ENCODE data around the gene ANAPC15. TPM values are rescaled to one million over a fixed set of nuclear protein-coding genes. Genes with fewer than 3 reads are reported as not detected.
A peak's percentile ranks its signal among the peaks of the same experiment; 100 is the strongest.
"Not testable (repeated sequence)": the region's sequence is repeated elsewhere in the genome, so short reads cannot be mapped to it uniquely, and the experiment has no call there.

ANAPC15 gene
- 54.0 and 124 TPM in 2 replicates for total RNA-seq (2014; rRNA removed; shearing (Covaris generic); ENCODE audit: low replicate concordance)

DNA sequence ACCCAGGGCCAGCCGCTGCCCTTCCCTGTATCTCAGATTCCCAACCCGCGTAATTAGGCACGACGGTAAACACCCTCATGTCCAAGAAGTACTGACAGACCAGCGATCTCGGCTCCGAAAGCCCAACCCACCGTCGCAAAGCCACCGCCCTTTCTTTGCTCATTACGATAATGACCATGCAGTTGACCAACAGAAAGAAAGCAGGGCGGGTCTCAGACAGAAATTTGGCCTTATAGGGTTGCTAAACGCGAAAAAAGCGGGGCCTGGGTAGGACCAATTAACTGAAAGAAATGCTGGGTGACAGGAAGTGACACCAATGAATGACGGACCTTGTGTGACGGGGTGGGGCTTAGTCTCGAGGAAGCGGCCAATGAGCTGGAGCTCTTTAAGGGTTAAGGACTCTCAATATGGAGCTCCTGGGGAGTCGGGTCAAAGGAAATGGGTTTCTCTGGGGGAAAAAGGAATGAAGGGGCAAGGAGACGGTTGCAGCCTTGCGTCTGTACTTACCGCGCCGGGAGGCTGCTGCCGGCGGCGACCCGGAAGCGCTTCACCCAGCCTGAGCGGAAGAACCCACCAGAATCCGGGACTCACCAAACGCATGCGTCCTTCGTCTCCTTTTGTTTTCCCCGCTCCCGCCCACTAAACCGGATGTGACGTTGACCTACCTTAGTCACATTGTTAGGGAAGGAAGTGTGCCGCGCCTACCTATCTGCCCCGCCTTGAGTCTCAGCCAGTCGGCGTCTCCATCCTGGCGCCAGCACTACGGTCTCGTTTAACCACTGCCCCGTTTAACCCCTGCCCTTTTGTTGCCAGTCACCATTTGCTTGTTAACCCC lies at the start of gene ANAPC15:
Gene ANAPC15, minus strand, starts transcription at position 553 of the 835 bp plus-strand sequence. CDS start 1,419 bp downstream, outside the sequence.
- peak within 1 kb of the TSS; percentile 85 for H3K4me3 ChIP-seq
- peaks cover 23% of the 10 kb centered on the region for H3K36me3 ChIP-seq
- no peaks in the 10 kb centered on the region for H3K27me3 ChIP-seq
- DNase-seq, result peak; percentile 98
- H3K9me3 ChIP-seq, result no peaks in the 10 kb centered on the region; the same call in 1 of the 2 replicates

DNA sequence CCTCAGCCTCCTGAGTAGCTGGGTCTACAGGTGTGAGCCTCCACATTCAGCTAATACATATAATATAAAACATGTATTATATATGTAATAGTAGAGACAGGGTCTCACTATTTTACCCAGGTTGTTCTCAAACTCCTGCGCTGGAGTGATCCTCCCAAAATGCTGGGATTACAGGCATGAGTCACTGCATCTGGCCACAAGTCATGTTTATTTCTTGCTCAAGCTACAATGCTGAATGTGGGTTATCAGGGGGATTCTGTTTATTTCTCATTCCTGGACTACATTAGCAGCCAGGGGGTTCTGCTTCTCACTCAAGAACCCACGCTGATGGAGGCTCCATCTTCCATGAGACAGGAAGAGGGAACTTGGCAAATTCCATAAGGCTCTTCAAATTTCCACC lies 47.8 kb upstream of the ANAPC15 start:
- peak; percentile 29 for DNase-seq
- Histone ChIP-seq H3K36me3 (no peaks in the 10 kb centered on the region), H3K4me3 (no peak overlapping the region), H3K27me3 (no peaks in the 10 kb centered on the region), H3K9me3 (no peaks in the 10 kb centered on the region)

DNA sequence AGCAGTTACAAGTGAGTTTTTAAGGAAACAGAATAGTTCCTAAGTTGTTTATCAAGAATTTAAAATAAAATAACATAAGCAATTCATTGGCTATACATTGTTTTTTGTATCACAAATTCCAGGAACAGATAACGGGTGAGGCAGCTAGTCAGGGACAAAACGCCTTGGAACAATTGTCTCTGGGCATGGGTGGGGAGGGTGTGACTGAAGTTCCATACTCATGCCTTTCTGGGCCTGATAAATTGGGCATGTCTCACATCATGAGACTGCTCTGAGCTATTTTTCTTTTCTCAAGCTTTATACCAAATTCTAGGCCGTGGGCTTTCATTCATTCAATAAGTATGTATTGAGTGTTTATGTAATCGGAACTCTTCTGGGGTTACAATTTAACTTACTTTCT lies 44.6 kb upstream of the ANAPC15 start:
- Histone ChIP-seq H3K27me3 (no peaks in the 10 kb centered on the region), H3K36me3 (no peaks in the 10 kb centered on the region), H3K9me3 (no peaks in the 10 kb centered on the region), H3K4me3 (no peak overlapping the region)
- no peak for DNase-seq

DNA sequence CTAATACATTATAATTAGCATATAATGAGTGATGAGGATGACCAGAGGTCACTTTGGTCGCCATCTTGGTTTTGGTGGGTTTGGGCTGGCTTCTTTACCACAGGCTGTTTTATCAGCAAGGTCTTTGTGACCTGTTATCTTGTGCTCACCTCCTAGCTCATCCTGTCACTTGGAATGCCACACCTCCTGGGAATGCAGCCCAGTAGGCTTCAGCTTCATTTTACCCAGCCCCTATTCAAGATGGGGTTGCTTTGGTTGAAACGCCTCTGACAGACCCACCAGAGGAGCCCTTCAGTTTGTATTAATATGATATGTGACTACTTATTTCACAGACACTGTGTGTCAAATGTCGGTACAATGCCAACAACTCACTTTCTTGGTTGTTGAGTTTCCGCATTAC lies 43.3 kb upstream of the ANAPC15 start:
- no peak for DNase-seq
- H3K4me3 ChIP-seq, result no peak overlapping the region

DNA sequence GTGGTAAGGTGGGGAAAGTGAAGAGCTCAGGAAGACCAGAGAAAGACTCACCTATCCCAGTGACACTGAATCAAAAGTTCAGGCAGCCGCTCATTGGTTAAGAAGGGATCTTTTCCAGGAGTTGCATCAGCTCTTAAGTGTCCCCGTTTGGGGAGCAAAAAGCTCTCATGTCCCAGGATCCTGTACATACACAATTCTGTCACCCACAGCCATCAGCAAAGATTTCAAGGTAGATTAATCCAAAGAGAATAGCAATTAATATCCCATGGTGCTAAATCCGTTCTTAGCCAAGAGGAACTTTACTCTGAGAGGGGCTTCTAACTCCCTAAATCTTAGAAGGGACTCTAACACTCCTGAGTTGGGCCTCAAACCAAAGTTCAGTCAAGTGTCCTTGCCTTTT lies 42.3 kb upstream of the ANAPC15 start:
- Histone ChIP-seq H3K9me3 (no peaks in the 10 kb centered on the region), H3K27me3 (no peaks in the 10 kb centered on the region), H3K36me3 (peaks cover 4% of the 10 kb centered on the region), H3K4me3 (no peak overlapping the region)
- no peak for DNase-seq

More for the DNA sequence above, 43.3 kb upstream of the ANAPC15 start:
- H3K27me3 ChIP-seq, result no peaks in the 10 kb centered on the region
- no peaks in the 10 kb centered on the region for H3K9me3 ChIP-seq
- H3K36me3 ChIP-seq, result peaks cover 4% of the 10 kb centered on the region

DNA sequence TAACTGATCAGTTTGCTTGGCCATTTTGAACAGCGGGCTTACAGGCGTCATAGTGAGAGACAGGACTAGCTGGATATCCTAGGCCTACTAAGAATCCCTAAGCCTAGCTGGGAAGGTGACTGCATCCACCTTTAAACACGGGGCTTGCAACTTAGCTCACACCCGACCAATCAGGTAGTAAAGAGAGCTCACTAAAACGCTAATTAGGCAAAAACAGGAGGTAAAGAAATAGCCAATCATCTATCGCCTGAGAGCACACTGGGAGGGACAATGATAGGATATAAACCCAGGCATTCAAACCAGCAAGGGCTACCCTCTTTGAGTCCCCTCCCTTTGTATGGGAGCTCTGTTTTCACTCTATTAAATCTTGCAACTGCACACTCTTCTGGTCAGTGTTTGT lies 41.4 kb upstream of the ANAPC15 start:
- H3K9me3 ChIP-seq, DNase-seq, H3K36me3 ChIP-seq, H3K4me3 ChIP-seq, H3K27me3 ChIP-seq: not testable (repeated sequence)

DNA sequence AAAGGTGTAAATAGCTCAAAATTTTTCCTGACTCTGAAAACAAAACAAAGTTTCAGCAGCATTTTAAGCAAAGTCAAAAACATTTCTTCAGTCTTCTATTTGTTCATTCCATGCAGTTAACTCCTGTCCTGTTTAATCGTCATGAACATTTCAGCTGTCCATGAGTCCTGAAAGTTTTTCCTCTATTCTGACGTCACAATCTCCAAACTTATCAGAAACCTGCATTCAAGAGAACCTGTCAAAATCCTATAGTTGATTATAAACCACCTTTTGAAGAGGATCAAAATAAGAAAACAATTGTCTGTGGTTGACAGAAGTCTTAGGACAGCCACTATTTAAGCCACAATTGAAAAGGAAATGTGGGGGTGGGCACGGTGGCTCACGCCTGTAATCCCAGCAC lies 38.4 kb upstream of the ANAPC15 start:
- no peak overlapping the region for H3K4me3 ChIP-seq
- no peak for DNase-seq
- H3K9me3 ChIP-seq, result no peaks in the 10 kb centered on the region
- H3K27me3 ChIP-seq, result no peaks in the 10 kb centered on the region
- H3K36me3 ChIP-seq, result peaks cover 33% of the 10 kb centered on the region

DNA sequence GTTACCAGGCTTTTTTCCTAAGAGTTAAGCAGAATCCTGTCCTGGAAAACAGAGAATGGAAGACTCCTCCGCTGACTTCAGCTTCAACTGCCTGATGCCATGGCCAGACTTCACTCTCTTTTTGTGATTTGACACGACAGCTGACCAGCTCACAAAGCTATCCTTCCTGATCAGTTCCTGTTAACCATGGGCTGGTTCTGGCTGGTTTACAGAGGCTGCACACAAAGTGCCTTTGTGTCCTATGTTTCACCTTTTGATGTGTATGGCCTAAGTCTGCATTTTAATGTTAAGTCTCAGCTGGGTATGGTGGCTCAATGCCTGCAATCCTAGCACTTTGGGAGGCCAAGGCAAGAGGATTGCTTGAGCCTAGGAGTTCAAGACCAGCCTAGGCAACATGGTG lies 34.1 kb upstream of the ANAPC15 start:
- Histone ChIP-seq H3K9me3 (no peaks in the 10 kb centered on the region), H3K27me3 (no peaks in the 10 kb centered on the region), H3K36me3 (peaks cover 46% of the 10 kb centered on the region), H3K4me3 (no peak overlapping the region)
- no peak for DNase-seq

DNA sequence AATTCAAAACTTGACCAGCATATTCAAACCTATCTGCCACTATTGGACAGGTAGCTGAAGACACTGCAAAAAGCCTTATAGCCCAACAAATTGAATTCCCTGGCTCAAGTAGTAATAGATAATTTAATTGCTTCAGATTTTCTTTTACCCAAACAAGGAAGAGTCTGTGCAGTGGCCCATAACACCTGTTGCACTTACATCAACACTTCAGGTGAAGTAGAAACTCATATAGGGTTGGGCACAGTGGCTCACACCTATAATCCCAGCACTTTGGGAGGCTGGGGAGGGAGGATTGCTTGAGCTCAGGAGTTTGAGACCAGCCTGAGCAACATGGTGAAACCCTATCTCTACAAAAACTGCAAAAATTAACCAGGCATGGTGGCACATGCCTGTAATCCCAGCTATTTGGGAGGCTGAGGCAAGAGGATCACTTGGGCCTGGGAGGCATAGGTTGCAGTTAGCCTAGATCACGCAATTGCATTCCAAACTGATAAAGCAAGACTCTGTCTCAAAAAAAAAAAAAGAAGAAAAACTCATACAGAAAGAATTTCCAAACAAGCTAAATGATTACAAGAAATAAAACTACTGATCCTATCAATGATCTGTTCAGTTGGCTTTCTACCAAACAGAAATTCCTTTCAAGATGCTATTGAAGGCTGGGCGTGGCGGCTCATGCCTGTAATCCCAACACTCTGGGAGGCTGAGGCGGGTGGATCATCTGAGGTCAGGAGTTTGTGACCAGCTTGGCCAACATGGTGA lies 32.5 kb upstream of the ANAPC15 start:
- peak; percentile 90 for DNase-seq
- H3K4me3 ChIP-seq, result no peak overlapping the region
- no peaks in the 10 kb centered on the region for H3K9me3 ChIP-seq
- H3K27me3 ChIP-seq, result no peaks in the 10 kb centered on the region
- H3K36me3 ChIP-seq, result peaks cover 42% of the 10 kb centered on the region

DNA sequence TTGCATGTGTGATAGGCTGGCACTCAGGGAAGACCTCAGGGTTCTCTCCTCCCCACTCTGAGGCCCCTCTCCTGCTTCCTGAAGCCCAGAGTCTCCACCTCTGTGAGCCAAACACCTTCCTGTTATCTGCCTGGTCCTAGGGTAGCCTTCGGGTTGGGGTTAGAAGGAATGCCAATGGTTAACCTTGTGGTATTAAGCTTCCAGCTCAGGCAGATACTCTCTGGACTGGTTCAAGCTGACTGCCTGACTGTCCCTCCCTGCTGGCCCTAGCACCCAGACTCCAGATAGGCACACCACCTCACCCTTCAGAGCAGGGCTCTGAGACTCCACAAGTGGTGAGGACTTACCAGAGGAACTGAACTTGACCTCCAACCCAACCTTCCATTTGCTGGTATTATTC lies 30.0 kb upstream of the ANAPC15 start:
- H3K9me3 ChIP-seq, H3K4me3 ChIP-seq, H3K27me3 ChIP-seq: not testable (repeated sequence)
- peak; percentile 33 for DNase-seq
- H3K36me3 ChIP-seq, result peaks cover 34% of the 10 kb centered on the region

DNA sequence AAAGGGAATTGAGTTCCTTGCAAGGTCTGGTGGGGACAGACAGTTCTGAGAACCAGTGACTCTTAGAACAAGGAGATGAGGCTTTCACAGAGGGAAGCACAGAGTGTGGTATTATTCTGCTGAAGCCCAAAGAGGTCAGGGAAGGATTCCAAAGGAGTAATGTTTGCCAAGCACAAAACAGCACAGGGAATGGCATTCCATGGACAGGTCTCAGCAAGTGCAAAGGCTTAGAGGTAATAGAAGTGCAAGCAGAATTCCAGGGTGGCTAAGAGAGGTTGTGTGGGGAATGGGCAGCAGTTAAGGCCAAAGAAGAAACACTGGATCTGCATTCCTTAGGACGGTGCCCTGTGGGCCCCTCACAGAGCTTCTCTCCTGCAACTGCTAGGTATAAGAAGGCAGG lies 29.6 kb upstream of the ANAPC15 start:
- H3K9me3 ChIP-seq, H3K27me3 ChIP-seq, H3K4me3 ChIP-seq: not testable (repeated sequence)
- peaks cover 30% of the 10 kb centered on the region for H3K36me3 ChIP-seq
- peak; percentile 61 for DNase-seq

DNA sequence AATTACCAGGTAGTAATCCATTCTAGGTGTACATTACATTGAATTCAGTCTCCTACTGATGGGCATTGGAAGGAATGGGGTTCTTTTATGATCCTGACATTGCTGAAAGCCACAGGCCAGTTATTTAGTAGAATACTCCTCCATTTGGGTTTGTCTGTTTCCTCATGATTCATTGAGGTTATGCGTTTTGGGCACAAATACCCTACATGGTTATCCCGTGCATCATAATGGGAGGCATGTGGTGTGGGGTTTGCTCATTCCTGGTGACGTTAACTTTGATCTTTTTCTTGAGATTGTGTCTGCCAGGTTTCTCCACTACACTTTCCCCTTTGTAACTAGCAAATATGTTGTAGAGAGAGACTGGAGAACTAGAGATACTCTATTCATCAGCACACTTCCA lies 28.6 kb upstream of the ANAPC15 start:
- H3K4me3 ChIP-seq, result no peak overlapping the region

DNA sequence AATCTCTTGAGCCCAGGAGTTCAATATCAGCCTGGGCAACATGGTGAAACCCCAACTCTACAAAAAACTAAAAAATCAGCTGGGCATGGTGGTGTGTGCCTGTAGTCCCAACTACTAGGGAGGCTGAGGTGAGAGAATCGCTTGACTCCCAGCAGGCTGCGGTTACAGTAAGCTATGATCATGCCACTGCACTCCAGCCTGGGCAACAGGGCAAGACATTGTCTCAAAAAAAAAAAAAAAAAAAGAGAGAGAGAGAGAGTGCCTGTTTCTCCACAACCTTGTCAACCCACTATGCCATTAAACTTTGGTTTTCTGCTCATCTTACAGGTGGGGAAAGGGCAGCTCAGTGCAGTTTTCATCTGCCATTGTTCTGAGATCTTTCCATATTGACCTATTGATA lies 28.2 kb upstream of the ANAPC15 start:
- peak; percentile 63 for DNase-seq
- peaks cover 7% of the 10 kb centered on the region; the same call in 1 of the 2 replicates for H3K9me3 ChIP-seq
- H3K36me3 ChIP-seq, result peaks cover 15% of the 10 kb centered on the region
- H3K27me3 ChIP-seq, result no peaks in the 10 kb centered on the region
- H3K4me3 ChIP-seq, result no peak overlapping the region

More for the DNA sequence above, 28.6 kb upstream of the ANAPC15 start:
- H3K27me3 ChIP-seq, result no peaks in the 10 kb centered on the region
- H3K9me3 ChIP-seq, result peaks cover 7% of the 10 kb centered on the region; the same call in 1 of the 2 replicates
- DNase-seq, result peak; percentile 78
- peaks cover 19% of the 10 kb centered on the region for H3K36me3 ChIP-seq

DNA sequence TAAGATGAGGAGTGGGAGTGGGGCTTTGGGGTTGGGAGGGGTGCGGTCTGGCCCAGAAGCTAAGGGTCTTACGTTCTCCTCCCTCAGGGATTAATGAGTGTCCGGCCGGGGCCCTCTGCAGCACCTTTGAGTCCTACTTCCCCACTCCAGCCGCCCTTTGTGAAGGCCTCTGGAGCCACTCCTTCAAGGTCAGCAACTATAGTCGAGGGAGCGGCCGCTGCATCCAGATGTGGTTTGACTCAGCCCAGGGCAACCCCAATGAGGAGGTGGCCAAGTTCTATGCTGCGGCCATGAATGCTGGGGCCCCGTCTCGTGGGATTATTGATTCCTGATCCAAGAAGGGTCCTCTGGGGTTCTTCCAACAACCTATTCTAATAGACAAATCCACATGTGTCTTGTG lies 27.0 kb upstream of the ANAPC15 start:
- DNase-seq, result no peak

DNA sequence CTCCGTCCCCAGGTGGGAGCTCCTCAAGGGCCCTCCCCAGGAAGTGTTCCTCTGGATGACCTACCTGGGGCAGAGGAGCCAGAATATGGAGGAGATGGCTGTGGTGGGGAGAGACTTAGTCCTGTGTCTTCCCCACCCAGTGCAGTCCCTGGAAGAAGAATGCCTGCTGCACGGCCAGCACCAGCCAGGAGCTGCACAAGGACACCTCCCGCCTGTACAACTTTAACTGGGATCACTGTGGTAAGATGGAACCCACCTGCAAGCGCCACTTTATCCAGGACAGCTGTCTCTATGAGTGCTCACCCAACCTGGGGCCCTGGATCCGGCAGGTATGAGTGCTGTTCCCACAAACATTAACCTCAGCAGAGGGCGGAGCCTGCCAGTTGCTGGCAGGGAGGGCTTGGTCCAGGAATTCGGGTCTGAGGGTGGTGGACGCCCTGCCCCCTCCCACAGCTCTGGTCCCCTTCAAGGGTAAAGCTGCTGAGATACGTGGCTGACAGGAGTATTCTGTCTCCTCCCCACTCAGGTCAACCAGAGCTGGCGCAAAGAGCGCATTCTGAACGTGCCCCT lies 26.4 kb upstream of the ANAPC15 start:
- no peak overlapping the region for H3K4me3 ChIP-seq
- H3K9me3 ChIP-seq, result peaks cover 7% of the 10 kb centered on the region; the same call in 1 of the 2 replicates
- no peaks in the 10 kb centered on the region for H3K27me3 ChIP-seq
- H3K36me3 ChIP-seq, result peaks cover 10% of the 10 kb centered on the region
- no peak for DNase-seq

More for the DNA sequence above, 27.0 kb upstream of the ANAPC15 start:
- Histone ChIP-seq H3K9me3 (peaks cover 7% of the 10 kb centered on the region; the same call in 1 of the 2 replicates), H3K27me3 (no peaks in the 10 kb centered on the region), H3K36me3 (peaks cover 11% of the 10 kb centered on the region), H3K4me3 (no peak overlapping the region)

DNA sequence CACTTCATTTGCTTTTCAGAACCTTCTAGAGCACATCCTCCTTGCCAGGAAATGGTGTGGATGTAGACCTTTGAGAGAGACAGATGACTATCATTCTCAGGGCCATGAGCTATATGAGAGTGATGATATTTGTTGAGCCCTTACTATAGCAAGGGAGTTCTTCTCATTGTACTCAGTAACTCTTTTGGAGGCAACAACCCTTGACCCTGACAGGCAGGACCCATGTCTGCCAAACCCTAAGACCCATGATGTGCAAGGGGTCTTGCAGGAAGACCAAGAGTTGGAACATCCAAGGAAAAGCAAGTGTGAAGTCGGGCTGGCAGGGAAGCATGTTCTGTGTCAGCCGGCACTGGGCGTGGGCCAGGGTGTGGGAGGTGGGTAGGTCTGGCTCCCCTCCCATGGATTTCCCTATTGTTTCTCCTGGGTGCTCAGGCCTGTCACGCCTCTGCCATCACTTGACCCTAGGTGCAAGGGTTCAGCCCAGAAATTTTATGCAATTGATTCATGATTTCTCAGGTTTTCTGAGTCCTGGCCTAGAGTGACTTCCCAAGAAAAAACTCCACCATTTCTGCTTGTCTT lies 24.3 kb upstream of the ANAPC15 start:
- Histone ChIP-seq H3K9me3 (peaks cover 7% of the 10 kb centered on the region; the same call in 1 of the 2 replicates), H3K36me3 (peaks cover 4% of the 10 kb centered on the region), H3K27me3 (no peaks in the 10 kb centered on the region), H3K4me3 (no peak overlapping the region)
- peak; percentile 22 for DNase-seq

Data from MG63 (cell line).